PC-3 (cell line): ENCODE measurements around the gene NOS1. TPM values are rescaled to one million over a fixed set of nuclear protein-coding genes. Genes with fewer than 3 reads are reported as not detected.
"Not testable (repeated sequence)": the region's sequence is repeated elsewhere in the genome, so short reads cannot be mapped to it uniquely, and the experiment has no call there.

Experiments
- ATAC-seq: fragments of 200-7000 bp; cut with Tn5 transposase; 2 replicates; pipeline ENCODE4 v1.9.1; 2020; ENCODE audit warnings: mild to moderate bottlenecking, moderate library complexity
- BruUV-seq: library from RNA; stranded (reverse); fragments of 400-500 nt; replicated peaks from 2 replicates; lab custom pipeline; 2021; lab: Mats Ljungman, UMichigan
- CTCF ChIA-PET: fragments of 300-600 bp; sonication (Branson Sonifier 250); formaldehyde crosslinking; loops from one replicate; lab custom pipeline; 2022; ENCODE audit warnings: antibody characterized with exemption; lab: Charles Lee
- POLR2A ChIA-PET: fragments of 300-600 bp; sonication (Branson Sonifier 250); formaldehyde crosslinking; loops from one replicate; lab custom pipeline; 2022; ENCODE audit warnings: antibody characterized with exemption; ENCODE audit not compliant: unreplicated experiment; lab: Charles Lee
- DNase-seq: peaks from one replicate; pipeline ENCODE4 v3.0.0-alpha.2; 2015
- H2AFZ ChIP-seq: fragments of 300-600 bp; sonication (generic); 2 replicates; pipeline ENCODE4 v1.6.0; 2016; ENCODE audit warnings: antibody characterized with exemption, low read length
- H3F3A ChIP-seq: fragments of 300-600 bp; sonication (generic); one replicate; pipeline ENCODE4 v1.6.0; 2017; ENCODE audit warnings: antibody characterized with exemption, low read length, control low read depth, mild to moderate bottlenecking; ENCODE audit not compliant: unreplicated experiment
- H3K27ac ChIP-seq: fragments of 300-600 bp; sonication (generic); 2 replicates; pipeline ENCODE4 v1.5.1; 2016; ENCODE audit warnings: mild to moderate bottlenecking, low read length
- H3K27me3 ChIP-seq: fragments of 300-600 bp; sonication (generic); 2 replicates; pipeline ENCODE4 v1.6.1; 2016; ENCODE audit warnings: low read length, mixed read lengths
- H3K36me3 ChIP-seq: fragments of 300-600 bp; sonication (generic); 2 replicates; pipeline ENCODE4 v1.6.1; 2016; ENCODE audit warnings: low read depth, mixed run types, low read length, mixed read lengths
- H3K4me1 ChIP-seq: fragments of 300-600 bp; sonication (generic); 2 replicates; pipeline ENCODE4 v1.5.1; 2016; ENCODE audit warnings: low read length; ENCODE audit not compliant: insufficient read depth
- H3K4me2 ChIP-seq: fragments of 300-600 bp; sonication (generic); 2 replicates; pipeline ENCODE4 v1.6.0; 2016; ENCODE audit warnings: low read length
- H3K4me3 ChIP-seq: fragments of 300-600 bp; sonication (generic); 2 replicates; pipeline ENCODE4 v1.5.1; 2016; ENCODE audit warnings: mild to moderate bottlenecking, low read length, mixed read lengths
- H3K79me2 ChIP-seq: fragments of 300-600 bp; sonication (generic); 2 replicates; pipeline ENCODE4 v1.6.1; 2017; ENCODE audit warnings: low read length, mixed read lengths
- H3K9ac ChIP-seq: fragments of 300-600 bp; sonication (generic); 2 replicates; pipeline ENCODE4 v1.6.0; 2016; ENCODE audit warnings: mild to moderate bottlenecking, low read length
- H3K9me2 ChIP-seq: fragments of 300-600 bp; sonication (generic); replicated peaks from 2 replicates; pipeline ENCODE4 v1.6.1; 2016; ENCODE audit warnings: mixed run types, low read length, mixed read lengths
- H3K9me3 ChIP-seq: fragments of 300-600 bp; sonication (generic); 2 replicates; pipeline ENCODE4 v1.6.1; 2016; ENCODE audit warnings: low read length, mixed read lengths
- H4K20me1 ChIP-seq: fragments of 300-600 bp; sonication (generic); 2 replicates; pipeline ENCODE4 v1.6.1; 2016; ENCODE audit warnings: low read length, mixed read lengths
- EZH2 ChIP-seq: fragments of 300-600 bp; sonication (generic); IDR thresholded peaks from one replicate; pipeline ENCODE4 v1.6.1; 2017; ENCODE audit warnings: antibody characterized with exemption, mild to moderate bottlenecking, low read length; ENCODE audit not compliant: unreplicated experiment
- EZH2phosphoT487 ChIP-seq: fragments of 300-600 bp; sonication (generic); IDR thresholded peaks from 2 replicates; pipeline ENCODE4 v1.6.1; 2018; ENCODE audit warnings: mild to moderate bottlenecking, antibody characterized with exemption, low read length, borderline replicate concordance
- intact Hi-C: fragments of 100-400 bp; cut with micrococcal nuclease; formaldehyde crosslinking; loops from 2 replicates; pipeline ENCODE4 v1.9.0; 2023
- total RNA-seq: library from RNA; depleted of rRNA; stranded (reverse); fragments of >200 nt; gene quantifications from 2 replicates; pipeline ENCODE4 v1.2.3, GENCODE V29; 2014
- TF ChIP-seq, protein P1 (sequence below): fragments of 300-600 bp; sonication (generic); conservative IDR thresholded peaks from 2 replicates; pipeline ENCODE4 v1.5.1; 2017; ENCODE audit warnings: antibody characterized with exemption, low read depth, mild to moderate bottlenecking, low read length

The NOS1 gene
- total RNA-seq, 1 experiment from 2014 or later: 0.11 TPM

DNA sequence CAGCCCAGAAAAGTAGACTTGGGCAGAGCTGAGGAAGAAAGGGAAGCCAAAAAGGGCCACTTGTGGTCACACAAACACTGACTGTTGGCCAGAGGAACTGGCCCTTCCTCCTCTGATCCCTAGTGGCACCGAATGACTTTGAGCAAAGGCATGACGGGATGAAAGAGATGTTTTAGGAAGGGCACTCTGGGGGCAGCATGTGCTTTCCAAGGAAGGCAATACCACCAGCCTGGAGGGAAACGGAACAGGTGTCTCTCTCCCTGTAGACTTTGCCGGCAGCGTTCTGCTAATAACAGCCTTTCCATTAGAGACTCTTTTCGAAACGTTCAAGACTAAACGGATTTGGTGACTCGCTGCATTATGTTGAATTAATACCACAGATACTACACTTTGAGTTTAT lies 158.9 kb downstream of the NOS1 start:
- BruUV-seq: no TSS peak

DNA sequence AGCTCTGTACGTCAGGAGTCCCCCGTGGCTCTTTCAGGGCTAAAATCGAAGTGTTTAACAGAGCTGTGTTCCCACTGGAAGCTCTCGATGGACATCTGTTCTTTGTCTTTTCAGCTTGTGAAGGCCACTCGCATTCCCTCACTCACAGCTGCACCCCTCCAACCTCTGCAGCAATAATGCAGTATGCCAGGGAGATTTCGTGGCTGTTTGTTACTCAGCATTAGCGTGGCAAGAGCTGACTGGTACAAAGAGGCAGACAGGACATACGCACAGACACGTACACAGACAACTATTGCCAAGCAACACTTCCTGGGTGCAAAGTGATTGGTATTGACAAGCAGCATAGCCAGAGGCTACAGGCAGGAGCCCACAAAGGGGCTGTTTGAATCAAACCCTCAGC lies 159.4 kb downstream of the NOS1 start:
- H3K4me3 ChIP-seq: no peak overlapping the region
- CTCF ChIA-PET: no interaction called here
- TF ChIP-seq, protein P1, sequence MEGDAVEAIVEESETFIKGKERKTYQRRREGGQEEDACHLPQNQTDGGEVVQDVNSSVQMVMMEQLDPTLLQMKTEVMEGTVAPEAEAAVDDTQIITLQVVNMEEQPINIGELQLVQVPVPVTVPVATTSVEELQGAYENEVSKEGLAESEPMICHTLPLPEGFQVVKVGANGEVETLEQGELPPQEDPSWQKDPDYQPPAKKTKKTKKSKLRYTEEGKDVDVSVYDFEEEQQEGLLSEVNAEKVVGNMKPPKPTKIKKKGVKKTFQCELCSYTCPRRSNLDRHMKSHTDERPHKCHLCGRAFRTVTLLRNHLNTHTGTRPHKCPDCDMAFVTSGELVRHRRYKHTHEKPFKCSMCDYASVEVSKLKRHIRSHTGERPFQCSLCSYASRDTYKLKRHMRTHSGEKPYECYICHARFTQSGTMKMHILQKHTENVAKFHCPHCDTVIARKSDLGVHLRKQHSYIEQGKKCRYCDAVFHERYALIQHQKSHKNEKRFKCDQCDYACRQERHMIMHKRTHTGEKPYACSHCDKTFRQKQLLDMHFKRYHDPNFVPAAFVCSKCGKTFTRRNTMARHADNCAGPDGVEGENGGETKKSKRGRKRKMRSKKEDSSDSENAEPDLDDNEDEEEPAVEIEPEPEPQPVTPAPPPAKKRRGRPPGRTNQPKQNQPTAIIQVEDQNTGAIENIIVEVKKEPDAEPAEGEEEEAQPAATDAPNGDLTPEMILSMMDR: no peak
- no peak for TF ChIP-seq EZH2phosphoT487
- no peak for TF ChIP-seq EZH2
- H3K9me2 ChIP-seq: no peaks in the 10 kb centered on the region
- intact Hi-C loops: no loop called here
- H3K27me3 ChIP-seq: peaks cover 11% of the 10 kb centered on the region; the same call in 1 of the 2 replicates
- no peak overlapping the region for H3K27ac ChIP-seq
- no peaks in the 10 kb centered on the region for H3K79me2 ChIP-seq
- BruUV-seq: no TSS peak
- no peak overlapping the region for H2AFZ ChIP-seq
- H3K4me1 ChIP-seq: no peaks in the 10 kb centered on the region
- DNase-seq: no peak
- POLR2A ChIA-PET: interaction anchor here (0.7 kb wide), 1 partner anchor 14 kb away, joined by 3 read pairs; no protein-coding TSS in a partner anchor
- no peaks in the 10 kb centered on the region for H3K36me3 ChIP-seq
- no peak for ATAC-seq
- H3F3A ChIP-seq: no peaks in the 10 kb centered on the region
- H3K9me3 ChIP-seq: no peaks in the 10 kb centered on the region
- no peak overlapping the region for H3K4me2 ChIP-seq
- no peaks in the 10 kb centered on the region for H4K20me1 ChIP-seq
- H3K9ac ChIP-seq: no peak overlapping the region

More for the DNA sequence above, 158.9 kb downstream of the NOS1 start:
- no peaks in the 10 kb centered on the region for H3K9me2 ChIP-seq
- ChIA-PET POLR2A (interaction anchor here (0.7 kb wide), 1 partner anchor 15 kb away, joined by 3 read pairs; no protein-coding TSS in a partner anchor), CTCF (no interaction called here)
- H3K4me2 ChIP-seq: no peak overlapping the region
- intact Hi-C loops: no loop called here
- H4K20me1 ChIP-seq: no peaks in the 10 kb centered on the region
- no peak for TF ChIP-seq EZH2phosphoT487
- no peak for TF ChIP-seq EZH2
- TF ChIP-seq, protein P1: no peak
- H3K4me1 ChIP-seq: no peaks in the 10 kb centered on the region
- no peak overlapping the region for H3K27ac ChIP-seq
- no peak for DNase-seq
- peaks cover 14% of the 10 kb centered on the region; the same call in 1 of the 2 replicates for H3K27me3 ChIP-seq
- no peak overlapping the region for H3K9ac ChIP-seq
- no peak overlapping the region for H3K4me3 ChIP-seq
- no peak for ATAC-seq
- H3K36me3 ChIP-seq: no peaks in the 10 kb centered on the region
- H3K9me3 ChIP-seq: no peaks in the 10 kb centered on the region
- H3F3A ChIP-seq: no peaks in the 10 kb centered on the region
- H2AFZ ChIP-seq: no peak overlapping the region
- H3K79me2 ChIP-seq: no peaks in the 10 kb centered on the region

DNA sequence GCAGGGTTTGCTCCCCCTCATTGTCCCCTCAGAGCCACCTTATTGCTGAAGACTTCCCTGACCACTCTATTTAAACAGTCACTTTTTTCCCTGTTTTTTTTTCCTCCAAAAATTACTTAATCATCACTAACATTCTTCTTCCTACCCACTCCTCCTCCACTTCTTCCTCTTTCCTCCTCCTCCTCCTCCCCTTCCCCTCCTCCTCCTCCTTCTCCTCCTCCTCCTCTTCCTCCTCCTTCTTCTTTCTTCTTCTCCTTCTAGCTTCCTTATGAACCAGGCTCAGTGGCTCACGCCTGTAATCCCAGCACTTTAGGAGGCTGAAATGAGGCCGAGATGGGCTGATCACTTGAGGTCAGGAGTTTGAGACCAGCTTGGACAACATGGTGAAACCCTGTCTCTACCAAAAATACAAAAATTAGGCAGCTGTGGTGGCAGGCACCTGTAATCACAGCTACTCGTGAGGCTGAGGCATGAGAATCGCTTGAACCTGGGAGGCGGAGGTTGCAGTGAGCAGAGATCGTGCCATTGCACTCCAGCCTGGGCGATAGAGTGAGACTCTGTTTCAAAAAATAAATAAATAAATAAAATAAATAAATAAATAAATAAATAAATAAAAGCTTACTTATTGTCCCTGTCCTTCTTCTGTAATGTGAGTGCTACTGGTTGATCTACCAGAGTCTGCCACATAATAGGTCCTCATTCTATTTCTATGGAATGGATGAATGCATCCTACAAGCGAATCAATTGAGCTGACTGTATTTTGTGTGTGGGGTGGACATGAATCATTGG lies 161.3 kb downstream of the NOS1 start:
- H3K27ac ChIP-seq, BruUV-seq, H3K9me2 ChIP-seq, H4K20me1 ChIP-seq, H3K79me2 ChIP-seq, H3K9ac ChIP-seq, H3K27me3 ChIP-seq, H3K4me2 ChIP-seq, H3K4me3 ChIP-seq, ATAC-seq, H2AFZ ChIP-seq, intact Hi-C loops, H3F3A ChIP-seq, H3K36me3 ChIP-seq, DNase-seq, H3K9me3 ChIP-seq, POLR2A ChIA-PET, H3K4me1 ChIP-seq: not testable (repeated sequence)
- CTCF ChIA-PET: interaction anchor here (0.6 kb wide), 1 partner anchor 167 kb away, joined by 5 read pairs; no protein-coding TSS in a partner anchor

DNA sequence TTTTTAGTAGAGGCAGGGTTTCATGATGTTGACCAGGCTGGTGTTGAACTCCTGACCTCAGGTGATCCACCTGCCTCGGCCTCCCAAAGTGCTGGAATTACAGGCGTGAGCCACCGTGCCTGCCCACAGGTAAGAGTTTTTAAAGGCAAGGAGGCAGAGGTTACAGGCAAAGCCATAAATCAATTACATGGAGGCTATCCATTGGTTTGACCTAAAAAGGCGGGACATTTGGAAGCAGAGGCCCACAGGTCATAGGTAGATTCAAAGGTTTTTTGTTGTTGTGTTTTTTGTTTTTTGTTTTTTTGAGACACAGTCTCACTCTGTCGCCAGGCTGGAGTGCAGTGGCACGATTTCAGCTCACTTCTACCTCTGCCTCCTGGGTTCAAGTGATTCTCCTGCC lies 165.1 kb downstream of the NOS1 start:
- H3K4me1 ChIP-seq, ATAC-seq, BruUV-seq, H3K4me2 ChIP-seq, H3K9me2 ChIP-seq, H3K36me3 ChIP-seq, H2AFZ ChIP-seq, H3K4me3 ChIP-seq, DNase-seq, H4K20me1 ChIP-seq, H3K27ac ChIP-seq, H3K27me3 ChIP-seq, H3F3A ChIP-seq, CTCF ChIA-PET, intact Hi-C loops, H3K9me3 ChIP-seq, H3K79me2 ChIP-seq, H3K9ac ChIP-seq, POLR2A ChIA-PET: not testable (repeated sequence)

DNA sequence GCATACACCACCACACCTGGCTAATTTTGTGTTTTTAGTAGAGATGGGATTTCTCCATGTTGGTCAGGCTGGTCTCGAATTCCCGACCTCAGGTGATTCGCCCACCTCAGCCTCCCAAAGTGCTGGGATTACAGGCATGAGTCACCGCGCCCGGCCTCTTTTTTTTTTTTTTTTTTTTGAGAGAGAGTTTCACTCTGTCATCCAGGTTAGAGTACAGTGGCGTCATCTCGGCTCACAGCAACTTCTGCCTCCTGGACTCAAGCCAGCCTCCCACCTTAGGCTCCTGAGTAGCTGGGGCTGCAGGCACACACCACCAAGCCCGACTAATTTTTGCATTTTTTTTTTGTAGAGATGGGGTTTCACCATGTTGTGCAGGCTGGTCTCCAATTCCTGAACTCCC lies 166.4 kb downstream of the NOS1 start:
- DNase-seq: peak; percentile 39
- H2AFZ ChIP-seq, H3K9me3 ChIP-seq, CTCF ChIA-PET, H3K4me2 ChIP-seq, H3K27ac ChIP-seq, H4K20me1 ChIP-seq, H3K79me2 ChIP-seq, H3F3A ChIP-seq, POLR2A ChIA-PET, H3K4me1 ChIP-seq, H3K27me3 ChIP-seq, H3K9me2 ChIP-seq, H3K4me3 ChIP-seq, H3K9ac ChIP-seq, intact Hi-C loops, ATAC-seq, BruUV-seq, H3K36me3 ChIP-seq: not testable (repeated sequence)
